WI38 (cell line): Measurements from ENCODE around the gene CUX1.
"Not testable (repeated sequence)": the region's sequence is repeated elsewhere in the genome, so short reads cannot be mapped to it uniquely, and the experiment has no call there.

Experiments
- H3K4me3 ChIP-seq: 2 replicates; pipeline ENCODE4 v1.5.1; 2011; ENCODE audit warnings: low read depth, mild to moderate bottlenecking, control low read depth, low read length
- CTCF ChIP-seq: IDR thresholded peaks from 2 replicates; pipeline ENCODE4 v1.5.1; 2012; ENCODE audit warnings: low read depth, mild to moderate bottlenecking, control low read depth, low read length

CUX1 gene

GRCh38 chr7:102320601-102321350 is 503.4 kb downstream of the CUX1 start:
- H3K4me3 ChIP-seq = no peak overlapping the region
- TF ChIP-seq CTCF = no peak

- H3K4me3 ChIP-seq = no peak overlapping the region
- TF ChIP-seq CTCF = no peak
Observed at GRCh38 chr7:102321351-102322201, 504.1 kb downstream of the CUX1 start.

- H3K4me3 ChIP-seq = no peak overlapping the region
- TF ChIP-seq CTCF = no peak
Observed at GRCh38 chr7:102322202-102322715, 504.8 kb downstream of the CUX1 start.

GRCh38 chr7:102323914-102324195 is 506.4 kb downstream of the CUX1 start:
- no peak for TF ChIP-seq CTCF
- no peak overlapping the region for H3K4me3 ChIP-seq

GRCh38 chr7:102325106-102325505 is 507.7 kb downstream of the CUX1 start:
- H3K4me3 ChIP-seq = not testable (repeated sequence)

GRCh38 chr7:102326157-102326889 is 508.9 kb downstream of the CUX1 start:
- TF ChIP-seq CTCF = no peak

GRCh38 chr7:102327183-102327582 is 509.8 kb downstream of the CUX1 start:
- not testable (repeated sequence) for H3K4me3 ChIP-seq

More at GRCh38 chr7:102326157-102326889, 508.9 kb downstream of the CUX1 start:
- H3K4me3 ChIP-seq = no peak overlapping the region

- H3K4me3 ChIP-seq = not testable (repeated sequence)
Observed at GRCh38 chr7:102328863-102329262, 511.4 kb downstream of the CUX1 start.

GRCh38 chr7:102329366-102329765 is 511.9 kb downstream of the CUX1 start:
- H3K4me3 ChIP-seq = not testable (repeated sequence)

- not testable (repeated sequence) for H3K4me3 ChIP-seq
Observed at GRCh38 chr7:102330666-102331460, 513.4 kb downstream of the CUX1 start.
